SK-N-SH treated with all-trans-retinoic acid at 6 μM for 48 hours (cell line): Measurements from ENCODE around the gene PRKACA.

Experiments used
- ATAC-seq: fragments of 200-7000 bp; cut with Tn5 transposase; 3 replicates; pipeline ENCODE4 v1.9.1; 2020; ENCODE audit warnings: mild to moderate bottlenecking, moderate library complexity
- ARNTL ChIP-seq: fragments of 450-650 bp; formaldehyde crosslinking; IDR thresholded peaks from 2 replicates; pipeline ENCODE4 v1.5.0; 2020; ENCODE audit warnings: low read depth, mild to moderate bottlenecking, moderate library complexity, borderline replicate concordance
- BACH2 ChIP-seq: fragments of 250-450 bp; sonication (Bioruptor Pico); IDR thresholded peaks from 2 replicates; pipeline ENCODE4 v1.9.0; 2021; ENCODE audit warnings: mild to moderate bottlenecking, borderline replicate concordance
- CSDC2 ChIP-seq: fragments of 250-450 bp; sonication (Bioruptor Pico); IDR thresholded peaks from 2 replicates; pipeline ENCODE4 v1.5.0; 2020; ENCODE audit warnings: mild to moderate bottlenecking, moderate library complexity
- ESRRG ChIP-seq: fragments of 250-450 bp; sonication (Bioruptor Pico); IDR thresholded peaks from 2 replicates; pipeline ENCODE4 v1.6.1; 2021; ENCODE audit warnings: mild to moderate bottlenecking
- GLIS3 ChIP-seq: fragments of 250-450 bp; sonication (Bioruptor Pico); IDR thresholded peaks from 2 replicates; pipeline ENCODE4 v1.5.0; 2020; ENCODE audit warnings: mild to moderate bottlenecking, moderate library complexity
- OSR1 ChIP-seq: fragments of 250-450 bp; sonication (Bioruptor Pico); IDR thresholded peaks from 2 replicates; pipeline ENCODE4 v1.8.0; 2022; ENCODE audit warnings: moderate library complexity, mild to moderate bottlenecking, inconsistent platforms
- POU6F1 ChIP-seq: fragments of 250-450 bp; sonication (Bioruptor Pico); IDR thresholded peaks from 2 replicates; pipeline ENCODE4 v1.8.0; 2021; ENCODE audit warnings: low read depth, mild to moderate bottlenecking, moderate library complexity, borderline replicate concordance
- PPARA ChIP-seq: fragments of 250-450 bp; sonication (Bioruptor Pico); IDR thresholded peaks from 2 replicates; pipeline ENCODE4 v1.5.0; 2020; ENCODE audit warnings: mild to moderate bottlenecking, borderline replicate concordance
- RARB ChIP-seq: fragments of 250-450 bp; sonication (Bioruptor Pico); IDR thresholded peaks from 2 replicates; pipeline ENCODE4 v1.8.0; 2021; ENCODE audit warnings: mild to moderate bottlenecking, moderate library complexity
- SNAI2 ChIP-seq: fragments of 250-450 bp; sonication (Bioruptor Pico); IDR thresholded peaks from 2 replicates; pipeline ENCODE4 v1.5.0; 2020; ENCODE audit warnings: mild to moderate bottlenecking, moderate library complexity
- TCF4 ChIP-seq: fragments of 250-450 bp; sonication (Bioruptor Pico); IDR thresholded peaks from 2 replicates; pipeline ENCODE4 v1.8.0; 2021; ENCODE audit warnings: mild to moderate bottlenecking, moderate library complexity, borderline replicate concordance
- TOX ChIP-seq: fragments of 250-450 bp; sonication (Bioruptor Pico); IDR thresholded peaks from 2 replicates; pipeline ENCODE4 v1.8.0; 2021; ENCODE audit warnings: mild to moderate bottlenecking, moderate library complexity, borderline replicate concordance
- ZC3H10 ChIP-seq: fragments of 250-450 bp; sonication (Bioruptor Pico); IDR thresholded peaks from 2 replicates; pipeline ENCODE4 v1.5.1; 2021; ENCODE audit warnings: mild to moderate bottlenecking, moderate library complexity
- ZFP3 ChIP-seq: fragments of 250-450 bp; sonication (Bioruptor Pico); IDR thresholded peaks from 2 replicates; pipeline ENCODE4 v1.5.0; 2020; ENCODE audit warnings: mild to moderate bottlenecking, moderate library complexity
- ZFP30 ChIP-seq: fragments of 450-650 bp; formaldehyde crosslinking; IDR thresholded peaks from 2 replicates; pipeline ENCODE4 v1.5.0; 2022; ENCODE audit warnings: mild to moderate bottlenecking, moderate library complexity
- ZNF565 ChIP-seq: fragments of 450-650 bp; formaldehyde crosslinking; conservative IDR thresholded peaks from 2 replicates; pipeline ENCODE4 v1.5.0; 2020; ENCODE audit warnings: low read depth, mild to moderate bottlenecking, moderate library complexity
- ZNF70 ChIP-seq: fragments of 450-650 bp; formaldehyde crosslinking; IDR thresholded peaks from 2 replicates; pipeline ENCODE4 v1.5.0; 2020; ENCODE audit warnings: mild to moderate bottlenecking, moderate library complexity
- ZNF8 ChIP-seq: fragments of 450-650 bp; formaldehyde crosslinking; IDR thresholded peaks from 2 replicates; pipeline ENCODE4 v1.5.0; 2020; ENCODE audit warnings: mild to moderate bottlenecking, moderate library complexity
- TF ChIP-seq, protein P1 (sequence below): fragments of 250-450 bp; sonication (Bioruptor Pico); IDR thresholded peaks from 2 replicates; pipeline ENCODE4 v1.5.0; 2020; ENCODE audit warnings: mild to moderate bottlenecking, moderate library complexity
- TF ChIP-seq, protein P2 (sequence below): fragments of 250-450 bp; sonication (Bioruptor Pico); IDR thresholded peaks from 2 replicates; pipeline ENCODE4 v1.5.1; 2021; ENCODE audit warnings: mild to moderate bottlenecking, moderate library complexity
- TF ChIP-seq, protein P3 (sequence below): fragments of 250-450 bp; sonication (Bioruptor Pico); IDR thresholded peaks from 2 replicates; pipeline ENCODE4 v1.8.0; 2020; ENCODE audit warnings: mild to moderate bottlenecking, moderate library complexity, borderline replicate concordance
- TF ChIP-seq, protein P4 (sequence below): fragments of 250-450 bp; sonication (Bioruptor Pico); IDR thresholded peaks from 2 replicates; pipeline ENCODE4 v1.5.1; 2020; ENCODE audit warnings: low read depth, mild to moderate bottlenecking, moderate library complexity

PRKACA gene

GRCh38 chr19:14088634-14089411, 28.7 kb downstream of the PRKACA start (continued):
- TF ChIP-seq POU6F1 (CRISPR knock-in tag): no peak
- TF ChIP-seq ESRRG (CRISPR knock-in tag): no peak
- no peak for TF ChIP-seq ZC3H10 (CRISPR knock-in tag)

DNA sequence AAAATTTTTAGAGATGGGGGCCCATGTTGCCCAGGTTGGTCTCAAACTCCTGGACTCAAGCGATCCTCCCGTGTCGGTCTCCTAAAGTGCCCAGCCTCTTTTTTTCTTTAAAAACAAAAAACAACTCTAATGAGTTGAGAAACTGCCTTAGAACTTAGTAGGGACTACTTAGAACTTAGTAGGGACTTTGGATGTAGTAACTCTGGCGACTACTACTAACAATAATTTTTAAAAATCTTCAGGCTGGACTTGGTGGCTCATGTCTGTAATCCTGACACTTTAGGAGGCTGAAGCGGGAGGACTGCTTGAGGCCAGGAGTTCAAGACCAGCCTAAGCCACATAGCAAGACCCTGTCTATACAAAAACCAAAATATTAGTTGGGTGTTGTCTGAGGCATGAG, 31.5 kb downstream of the PRKACA start:
- TF ChIP-seq, protein P1, sequence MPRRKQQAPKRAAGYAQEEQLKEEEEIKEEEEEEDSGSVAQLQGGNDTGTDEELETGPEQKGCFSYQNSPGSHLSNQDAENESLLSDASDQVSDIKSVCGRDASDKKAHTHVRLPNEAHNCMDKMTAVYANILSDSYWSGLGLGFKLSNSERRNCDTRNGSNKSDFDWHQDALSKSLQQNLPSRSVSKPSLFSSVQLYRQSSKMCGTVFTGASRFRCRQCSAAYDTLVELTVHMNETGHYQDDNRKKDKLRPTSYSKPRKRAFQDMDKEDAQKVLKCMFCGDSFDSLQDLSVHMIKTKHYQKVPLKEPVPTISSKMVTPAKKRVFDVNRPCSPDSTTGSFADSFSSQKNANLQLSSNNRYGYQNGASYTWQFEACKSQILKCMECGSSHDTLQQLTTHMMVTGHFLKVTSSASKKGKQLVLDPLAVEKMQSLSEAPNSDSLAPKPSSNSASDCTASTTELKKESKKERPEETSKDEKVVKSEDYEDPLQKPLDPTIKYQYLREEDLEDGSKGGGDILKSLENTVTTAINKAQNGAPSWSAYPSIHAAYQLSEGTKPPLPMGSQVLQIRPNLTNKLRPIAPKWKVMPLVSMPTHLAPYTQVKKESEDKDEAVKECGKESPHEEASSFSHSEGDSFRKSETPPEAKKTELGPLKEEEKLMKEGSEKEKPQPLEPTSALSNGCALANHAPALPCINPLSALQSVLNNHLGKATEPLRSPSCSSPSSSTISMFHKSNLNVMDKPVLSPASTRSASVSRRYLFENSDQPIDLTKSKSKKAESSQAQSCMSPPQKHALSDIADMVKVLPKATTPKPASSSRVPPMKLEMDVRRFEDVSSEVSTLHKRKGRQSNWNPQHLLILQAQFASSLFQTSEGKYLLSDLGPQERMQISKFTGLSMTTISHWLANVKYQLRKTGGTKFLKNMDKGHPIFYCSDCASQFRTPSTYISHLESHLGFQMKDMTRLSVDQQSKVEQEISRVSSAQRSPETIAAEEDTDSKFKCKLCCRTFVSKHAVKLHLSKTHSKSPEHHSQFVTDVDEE (CRISPR knock-in tag): no peak
- TF ChIP-seq ZC3H10 (CRISPR knock-in tag) (no peak), SNAI2 (no peak), TCF4 (CRISPR knock-in tag) (no peak), ZFP30 (no peak), ZNF70 (no peak), GLIS3 (CRISPR knock-in tag) (no peak), ZFP3 (CRISPR knock-in tag) (no peak), PPARA (CRISPR knock-in tag) (no peak), TOX (CRISPR knock-in tag) (no peak), ARNTL (CRISPR knock-in tag) (no peak), RARB (CRISPR knock-in tag) (no peak), BACH2 (no peak), ESRRG (CRISPR knock-in tag) (no peak)
- TF ChIP-seq, protein P2, sequence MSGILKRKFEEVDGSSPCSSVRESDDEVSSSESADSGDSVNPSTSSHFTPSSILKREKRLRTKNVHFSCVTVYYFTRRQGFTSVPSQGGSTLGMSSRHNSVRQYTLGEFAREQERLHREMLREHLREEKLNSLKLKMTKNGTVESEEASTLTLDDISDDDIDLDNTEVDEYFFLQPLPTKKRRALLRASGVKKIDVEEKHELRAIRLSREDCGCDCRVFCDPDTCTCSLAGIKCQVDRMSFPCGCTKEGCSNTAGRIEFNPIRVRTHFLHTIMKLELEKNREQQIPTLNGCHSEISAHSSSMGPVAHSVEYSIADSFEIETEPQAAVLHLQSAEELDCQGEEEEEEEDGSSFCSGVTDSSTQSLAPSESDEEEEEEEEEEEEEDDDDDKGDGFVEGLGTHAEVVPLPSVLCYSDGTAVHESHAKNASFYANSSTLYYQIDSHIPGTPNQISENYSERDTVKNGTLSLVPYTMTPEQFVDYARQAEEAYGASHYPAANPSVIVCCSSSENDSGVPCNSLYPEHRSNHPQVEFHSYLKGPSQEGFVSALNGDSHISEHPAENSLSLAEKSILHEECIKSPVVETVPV (CRISPR knock-in tag): no peak
- TF ChIP-seq, protein P3, sequence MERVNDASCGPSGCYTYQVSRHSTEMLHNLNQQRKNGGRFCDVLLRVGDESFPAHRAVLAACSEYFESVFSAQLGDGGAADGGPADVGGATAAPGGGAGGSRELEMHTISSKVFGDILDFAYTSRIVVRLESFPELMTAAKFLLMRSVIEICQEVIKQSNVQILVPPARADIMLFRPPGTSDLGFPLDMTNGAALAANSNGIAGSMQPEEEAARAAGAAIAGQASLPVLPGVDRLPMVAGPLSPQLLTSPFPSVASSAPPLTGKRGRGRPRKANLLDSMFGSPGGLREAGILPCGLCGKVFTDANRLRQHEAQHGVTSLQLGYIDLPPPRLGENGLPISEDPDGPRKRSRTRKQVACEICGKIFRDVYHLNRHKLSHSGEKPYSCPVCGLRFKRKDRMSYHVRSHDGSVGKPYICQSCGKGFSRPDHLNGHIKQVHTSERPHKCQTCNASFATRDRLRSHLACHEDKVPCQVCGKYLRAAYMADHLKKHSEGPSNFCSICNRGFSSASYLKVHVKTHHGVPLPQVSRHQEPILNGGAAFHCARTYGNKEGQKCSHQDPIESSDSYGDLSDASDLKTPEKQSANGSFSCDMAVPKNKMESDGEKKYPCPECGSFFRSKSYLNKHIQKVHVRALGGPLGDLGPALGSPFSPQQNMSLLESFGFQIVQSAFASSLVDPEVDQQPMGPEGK: no peak
- TF ChIP-seq, protein P4, sequence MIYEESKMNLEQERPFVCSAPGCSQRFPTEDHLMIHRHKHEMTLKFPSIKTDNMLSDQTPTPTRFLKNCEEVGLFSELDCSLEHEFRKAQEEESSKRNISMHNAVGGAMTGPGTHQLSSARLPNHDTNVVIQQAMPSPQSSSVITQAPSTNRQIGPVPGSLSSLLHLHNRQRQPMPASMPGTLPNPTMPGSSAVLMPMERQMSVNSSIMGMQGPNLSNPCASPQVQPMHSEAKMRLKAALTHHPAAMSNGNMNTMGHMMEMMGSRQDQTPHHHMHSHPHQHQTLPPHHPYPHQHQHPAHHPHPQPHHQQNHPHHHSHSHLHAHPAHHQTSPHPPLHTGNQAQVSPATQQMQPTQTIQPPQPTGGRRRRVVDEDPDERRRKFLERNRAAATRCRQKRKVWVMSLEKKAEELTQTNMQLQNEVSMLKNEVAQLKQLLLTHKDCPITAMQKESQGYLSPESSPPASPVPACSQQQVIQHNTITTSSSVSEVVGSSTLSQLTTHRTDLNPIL (CRISPR knock-in tag): no peak
- ATAC-seq: no peak

- no peak for ATAC-seq
- TF ChIP-seq GLIS3 (CRISPR knock-in tag): no peak
- TF ChIP-seq CSDC2: no peak
- no peak for TF ChIP-seq PPARA (CRISPR knock-in tag)
- TF ChIP-seq TCF4 (CRISPR knock-in tag): no peak
- TF ChIP-seq, protein P4 (CRISPR knock-in tag): no peak
- TF ChIP-seq, protein P3: no peak
- TF ChIP-seq ZFP3 (CRISPR knock-in tag): no peak
- TF ChIP-seq ARNTL (CRISPR knock-in tag): no peak
- TF ChIP-seq TOX (CRISPR knock-in tag): no peak
- no peak for TF ChIP-seq BACH2
- TF ChIP-seq ZNF8 (CRISPR knock-in tag): no peak
- no peak for TF ChIP-seq ZNF70
- TF ChIP-seq OSR1 (CRISPR knock-in tag): no peak
- TF ChIP-seq RARB (CRISPR knock-in tag): no peak
- no peak for TF ChIP-seq ESRRG (CRISPR knock-in tag)
- no peak for TF ChIP-seq ZFP30
- TF ChIP-seq ZNF565 (CRISPR knock-in tag): no peak
- TF ChIP-seq, all 23 proteins: peak for 0
Measured at GRCh38 chr19:14085309-14085995, 32.1 kb downstream of the PRKACA start, which contains the start of gene C19orf67. TSS of gene C19orf67 (minus strand) at chr19:14085783. CDS start at chr19:14085627, 156 bp downstream.
